Measurements from ENCODE around the gene MUC5AC.

DNA sequence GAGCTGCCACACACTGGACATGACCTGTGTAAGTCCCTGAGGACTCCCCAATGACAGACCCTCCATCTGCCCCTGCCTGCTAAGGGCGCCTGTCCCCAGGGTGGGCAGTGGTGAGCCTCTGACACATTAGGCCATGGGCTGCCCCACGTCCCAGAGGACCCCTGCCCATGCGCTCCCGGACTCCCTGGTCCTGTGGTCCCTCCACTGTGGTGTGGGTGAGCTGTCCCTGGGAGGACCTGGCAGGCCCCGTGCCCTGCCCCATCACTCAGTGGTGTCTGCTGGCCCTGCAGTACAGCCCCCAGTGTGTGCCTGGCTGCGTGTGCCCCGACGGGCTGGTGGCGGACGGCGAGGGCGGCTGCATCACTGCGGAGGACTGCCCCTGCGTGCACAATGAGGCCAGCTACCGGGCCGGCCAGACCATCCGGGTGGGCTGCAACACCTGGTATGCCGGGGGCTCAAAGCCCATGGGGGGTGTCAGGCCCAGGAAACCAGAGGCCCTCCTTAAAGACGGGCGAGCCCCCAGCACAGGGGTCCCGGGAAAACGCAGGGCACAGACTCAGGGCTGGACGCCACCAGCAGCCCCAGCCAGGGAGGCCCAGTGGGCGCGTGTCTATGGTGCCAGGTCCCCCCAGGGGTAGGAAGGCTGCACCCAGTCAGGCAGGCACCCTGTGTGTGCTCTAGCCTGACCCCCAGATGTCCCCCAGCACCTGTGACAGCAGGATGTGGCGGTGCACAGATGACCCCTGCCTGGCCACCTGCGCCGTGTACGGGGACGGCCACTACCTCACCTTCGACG is 18.7 kb downstream of the MUC5AC start:
- TF ChIP-seq EZH2 (IDR thresholded peaks at IDR 0.05; ENCODE audit: insufficient read depth, poor library complexity, severe bottlenecking) (no peak), EZH2phosphoT487 (IDR thresholded peaks at IDR 0.05; ENCODE audit: insufficient read depth, low read depth) (no peak)

Data from GM23248 (cell line).